HEK293 (cell line): Measurements from ENCODE around the gene LSM14B.

ENCODE experiments used
- CTCF ChIA-PET: fragments of 350-600 bp; formaldehyde crosslinking; extraction: SDS; loops from one replicate; lab custom pipeline; 2021; ENCODE audit warnings: antibody characterized with exemption; lab: Yijun Ruan, JAX
- POLR2A ChIA-PET: fragments of 300-600 bp; formaldehyde crosslinking; extraction: SDS; loops from one replicate; lab custom pipeline; 2020; ENCODE audit warnings: antibody characterized with exemption, inconsistent platforms; lab: Yijun Ruan, JAX
- H3K27ac ChIP-seq: fragments of 200-500 bp; sonication (Bioruptor generic); 2 replicates; pipeline ENCODE4 v1.5.1; 2014; ENCODE audit warnings: low read depth, low read length, control low read depth, inconsistent platforms; ENCODE audit errors: extremely low read depth
- H3K36me3 ChIP-seq, 2 experiments: fragments of 200-500 bp in 1 of 2; sonication (Bioruptor generic) in 1 of 2; 1 replicate in 1 of 2; 2 replicates in 1 of 2; pipeline ENCODE4 v1.5.1; 2014 to 2017; ENCODE audit warnings: inconsistent platforms in 2 of 2, low read length in 2 of 2; ENCODE audit not compliant: control insufficient read depth in 2 of 2, insufficient read depth in 1 of 2
- H3K4me1 ChIP-seq: fragments of 200-500 bp; sonication (Bioruptor generic); 2 replicates; pipeline ENCODE4 v1.5.1; 2014; ENCODE audit warnings: mild to moderate bottlenecking, low read length, inconsistent platforms; ENCODE audit not compliant: control insufficient read depth, insufficient read depth
- H3K4me3 ChIP-seq: 2 replicates; pipeline ENCODE4 v1.5.1; 2011; ENCODE audit warnings: low read depth, mild to moderate bottlenecking, control low read depth, low read length, moderate library complexity
- H3K9me3 ChIP-seq: fragments of 200-500 bp; sonication (Bioruptor generic); 2 replicates; pipeline ENCODE4 v1.5.1; 2014; ENCODE audit warnings: low read depth, low read length, inconsistent platforms; ENCODE audit not compliant: control insufficient read depth, insufficient read depth
- BCL11A ChIP-seq: fragments of 450-650 bp; formaldehyde crosslinking; IDR thresholded peaks from 2 replicates; pipeline ENCODE4 v1.5.1; 2016; ENCODE audit warnings: low read depth, missing biosample characterization, missing genetic modification characterization
- HOXA7 ChIP-seq: sonication (generic); formaldehyde crosslinking; IDR thresholded peaks from 2 replicates; pipeline ENCODE4 v1.8.1; 2022; ENCODE audit warnings: missing genetic modification reagents, borderline replicate concordance
- SP2 ChIP-seq: fragments of 450-650 bp; formaldehyde crosslinking; IDR thresholded peaks from 2 replicates; pipeline ENCODE4 v1.5.1; 2016; ENCODE audit warnings: missing biosample characterization, missing genetic modification characterization
- ZBTB17 ChIP-seq: fragments of 450-650 bp; formaldehyde crosslinking; IDR thresholded peaks from 2 replicates; pipeline ENCODE4 v1.5.1; 2016; ENCODE audit warnings: missing biosample characterization, missing genetic modification characterization
- ZBTB7A ChIP-seq: fragments of 450-650 bp; formaldehyde crosslinking; IDR thresholded peaks from 2 replicates; pipeline ENCODE4 v1.5.1; 2016; ENCODE audit warnings: low read depth, missing biosample characterization, missing genetic modification characterization
- ZIC2 ChIP-seq: fragments of 450-650 bp; formaldehyde crosslinking; IDR thresholded peaks from 2 replicates; pipeline ENCODE4 v1.5.1; 2016; ENCODE audit warnings: missing biosample characterization, missing genetic modification characterization
- ZNF202 ChIP-seq: fragments of 450-650 bp; formaldehyde crosslinking; IDR thresholded peaks from 2 replicates; pipeline ENCODE4 v1.5.1; 2016; ENCODE audit warnings: missing biosample characterization, missing genetic modification characterization, borderline replicate concordance
- ZNF214 ChIP-seq: fragments of 450-650 bp; formaldehyde crosslinking; IDR thresholded peaks from 2 replicates; pipeline ENCODE4 v1.5.1; 2017; ENCODE audit warnings: missing biosample characterization, mild to moderate bottlenecking, missing genetic modification characterization, borderline replicate concordance
- ZNF248 ChIP-seq: fragments of 450-650 bp; formaldehyde crosslinking; IDR thresholded peaks from 2 replicates; pipeline ENCODE4 v1.5.1; 2017; ENCODE audit warnings: missing biosample characterization, missing genetic modification characterization
- ZNF274 ChIP-seq, 2 experiments: fragments of 200-500 bp in 1 of 2; fragments of 450-650 bp in 1 of 2; sonication (Bioruptor generic) in 1 of 2; formaldehyde crosslinking in 1 of 2; IDR thresholded peaks; 2 replicates each; pipeline versions ENCODE4 v1.5.1 to v1.6.1; 2014 to 2016; ENCODE audit warnings: borderline replicate concordance in 1 of 2, inconsistent platforms in 1 of 2, low read length in 1 of 2, missing biosample characterization in 1 of 2, missing genetic modification characterization in 1 of 2
- ZNF311 ChIP-seq: fragments of 450-650 bp; formaldehyde crosslinking; IDR thresholded peaks from 2 replicates; pipeline ENCODE4 v1.5.1; 2017; ENCODE audit warnings: missing biosample characterization, missing genetic modification characterization, borderline replicate concordance
- ZNF366 ChIP-seq: fragments of 450-650 bp; formaldehyde crosslinking; conservative IDR thresholded peaks from 2 replicates; pipeline ENCODE4 v1.5.1; 2016; ENCODE audit warnings: missing biosample characterization, missing genetic modification characterization
- ZNF416 ChIP-seq: fragments of 450-650 bp; formaldehyde crosslinking; IDR thresholded peaks from 2 replicates; pipeline ENCODE4 v1.5.1; 2016; ENCODE audit warnings: missing biosample characterization, missing genetic modification characterization
- ZNF558 ChIP-seq: fragments of 450-650 bp; formaldehyde crosslinking; IDR thresholded peaks from 2 replicates; pipeline ENCODE4 v1.5.1; 2016; ENCODE audit warnings: missing biosample characterization, missing genetic modification characterization
- ZNF560 ChIP-seq: fragments of 450-650 bp; formaldehyde crosslinking; IDR thresholded peaks from 2 replicates; pipeline ENCODE4 v1.5.1; 2017; ENCODE audit warnings: missing biosample characterization, missing genetic modification characterization, borderline replicate concordance
- ZNF621 ChIP-seq: fragments of 450-650 bp; formaldehyde crosslinking; IDR thresholded peaks from 2 replicates; pipeline ENCODE4 v1.5.1; 2017; ENCODE audit warnings: missing biosample characterization, missing genetic modification characterization
- ZNF624 ChIP-seq: fragments of 450-650 bp; formaldehyde crosslinking; IDR thresholded peaks from 2 replicates; pipeline ENCODE4 v1.5.1; 2017; ENCODE audit warnings: missing biosample characterization, missing genetic modification characterization
- ZNF701 ChIP-seq: fragments of 450-650 bp; formaldehyde crosslinking; IDR thresholded peaks from 2 replicates; pipeline ENCODE4 v1.5.1; 2016; ENCODE audit warnings: missing biosample characterization, missing genetic modification characterization
- ZNF707 ChIP-seq: fragments of 450-650 bp; formaldehyde crosslinking; IDR thresholded peaks from 2 replicates; pipeline ENCODE4 v1.5.1; 2016; ENCODE audit warnings: missing biosample characterization, missing genetic modification characterization
- ZNF791 ChIP-seq: fragments of 450-650 bp; formaldehyde crosslinking; IDR thresholded peaks from 2 replicates; pipeline ENCODE4 v1.5.1; 2016; ENCODE audit warnings: missing biosample characterization, missing genetic modification characterization
- ZNF837 ChIP-seq: fragments of 450-650 bp; formaldehyde crosslinking; IDR thresholded peaks from 2 replicates; pipeline ENCODE4 v1.5.1; 2016; ENCODE audit warnings: missing biosample characterization, missing genetic modification characterization
- TF ChIP-seq, protein P1 (sequence below): fragments of 450-650 bp; IDR thresholded peaks from 2 replicates; pipeline ENCODE4 v1.5.1; 2018; ENCODE audit warnings: missing biosample characterization, missing genetic modification characterization
- TF ChIP-seq, protein P2 (sequence below): fragments of 450-650 bp; formaldehyde crosslinking; IDR thresholded peaks from 2 replicates; pipeline ENCODE4 v1.5.1; 2016; ENCODE audit warnings: missing biosample characterization, missing genetic modification characterization, low read depth
- TF ChIP-seq, protein P3 (sequence below): fragments of 450-650 bp; formaldehyde crosslinking; conservative IDR thresholded peaks from 2 replicates; pipeline ENCODE4 v1.5.1; 2016; ENCODE audit warnings: low read depth, missing biosample characterization, missing genetic modification characterization
- TF ChIP-seq, protein P4 (sequence below): fragments of 450-650 bp; formaldehyde crosslinking; IDR thresholded peaks from 2 replicates; pipeline ENCODE4 v1.5.1; 2016; ENCODE audit warnings: missing biosample characterization, missing genetic modification characterization

The LSM14B gene

DNA sequence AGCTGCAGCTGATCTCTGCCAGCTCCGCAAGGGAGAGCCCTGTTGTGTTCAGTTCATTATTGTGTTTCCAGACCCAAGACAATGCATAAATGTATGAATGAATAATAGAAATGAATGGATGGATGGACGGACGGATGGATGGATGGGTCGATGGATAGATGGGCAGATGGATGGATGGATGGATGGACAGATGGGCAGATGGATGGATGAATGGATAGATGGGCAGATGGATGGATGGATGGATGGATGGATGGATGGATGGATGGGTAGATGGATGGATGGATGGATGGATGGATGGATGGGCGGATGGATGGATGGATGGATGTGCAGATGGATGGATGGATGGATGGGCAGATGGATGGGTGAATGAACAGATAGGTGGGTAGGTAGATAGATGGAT, 16.7 kb upstream of the LSM14B start:
- Histone ChIP-seq H3K27ac (no peak overlapping the region), H3K4me1 (no peaks in the 10 kb centered on the region), H3K4me3 (no peak overlapping the region), H3K9me3 (no peaks in the 10 kb centered on the region), H3K36me3 (no peaks in the 10 kb centered on the region)
- TF ChIP-seq ZBTB17 (peak; percentile 87), ZNF248 (tag by site-specific recombination) (no peak), ZNF366 (peak; percentile 97)
- CTCF ChIA-PET = no interaction called here
- POLR2A ChIA-PET = interaction anchor here (0.5 to 1.8 kb wide), 2 partner anchors 11 to 16 kb away, joined by 3 to 7 read pairs; no protein-coding TSS in a partner anchor

DNA sequence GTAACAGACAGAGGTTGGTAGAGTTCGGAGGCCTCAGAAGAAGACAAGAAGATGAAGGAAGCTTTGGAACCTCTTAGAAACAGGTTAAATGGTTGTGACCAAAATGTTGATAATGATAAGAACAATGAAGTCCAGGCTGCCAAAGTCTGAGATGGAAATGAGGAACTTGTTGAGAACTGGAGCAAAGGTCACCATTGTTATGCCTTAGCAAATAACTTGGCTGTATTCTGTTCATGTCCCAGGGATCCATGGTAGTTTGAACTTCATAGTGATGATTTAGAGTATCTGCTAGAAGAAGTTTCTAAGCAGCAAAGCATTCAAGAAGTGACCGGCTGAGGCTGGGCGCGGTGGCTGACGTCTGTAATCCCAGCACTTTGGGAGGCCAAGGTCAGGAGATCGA, 11.1 kb upstream of the LSM14B start:
- Histone ChIP-seq H3K27ac (no peak overlapping the region), H3K4me1 (no peaks in the 10 kb centered on the region), H3K4me3 (no peak overlapping the region), H3K9me3 (no peaks in the 10 kb centered on the region), H3K36me3 (no peaks in the 10 kb centered on the region)
- ChIA-PET POLR2A (no interaction called here), CTCF (interaction anchor here (1.1 kb wide), 1 partner anchor 24 kb away, joined by 4 read pairs; no protein-coding TSS in a partner anchor)
- TF ChIP-seq ZNF791 (tag by site-specific recombination) = no peak
- TF ChIP-seq, protein P1, sequence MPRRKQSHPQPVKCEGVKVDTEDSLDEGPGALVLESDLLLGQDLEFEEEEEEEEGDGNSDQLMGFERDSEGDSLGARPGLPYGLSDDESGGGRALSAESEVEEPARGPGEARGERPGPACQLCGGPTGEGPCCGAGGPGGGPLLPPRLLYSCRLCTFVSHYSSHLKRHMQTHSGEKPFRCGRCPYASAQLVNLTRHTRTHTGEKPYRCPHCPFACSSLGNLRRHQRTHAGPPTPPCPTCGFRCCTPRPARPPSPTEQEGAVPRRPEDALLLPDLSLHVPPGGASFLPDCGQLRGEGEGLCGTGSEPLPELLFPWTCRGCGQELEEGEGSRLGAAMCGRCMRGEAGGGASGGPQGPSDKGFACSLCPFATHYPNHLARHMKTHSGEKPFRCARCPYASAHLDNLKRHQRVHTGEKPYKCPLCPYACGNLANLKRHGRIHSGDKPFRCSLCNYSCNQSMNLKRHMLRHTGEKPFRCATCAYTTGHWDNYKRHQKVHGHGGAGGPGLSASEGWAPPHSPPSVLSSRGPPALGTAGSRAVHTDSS (tag by site-specific recombination) = no peak
- TF ChIP-seq ZIC2 = no peak
- TF ChIP-seq HOXA7 = no peak

DNA sequence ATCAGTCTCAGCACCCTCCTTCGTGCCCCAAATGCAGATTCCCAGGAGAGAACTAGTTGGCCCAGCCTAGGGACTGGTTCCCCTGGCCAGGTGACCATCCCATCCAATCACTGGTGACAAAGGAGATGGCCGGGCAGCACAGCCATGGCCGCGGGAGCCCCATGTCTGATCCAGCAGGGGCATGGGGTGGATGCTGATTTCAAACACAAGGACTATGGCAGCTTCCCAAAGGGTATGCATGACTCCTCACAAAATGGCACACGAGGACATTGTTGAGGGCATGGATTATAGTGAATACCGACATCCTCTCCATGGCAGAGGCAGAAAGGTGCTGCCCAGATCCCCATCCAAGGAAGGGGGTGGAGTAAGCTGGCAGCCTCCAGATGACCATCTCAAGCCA, 9.9 kb upstream of the LSM14B start:
- Histone ChIP-seq H3K27ac (no peak overlapping the region), H3K9me3 (no peaks in the 10 kb centered on the region), H3K4me1 (no peaks in the 10 kb centered on the region), H3K36me3 (no peaks in the 10 kb centered on the region), H3K4me3 (no peak overlapping the region)
- CTCF ChIA-PET = interaction anchor here (1.1 to 1.6 kb wide), 2 partner anchors 23 to 25 kb away, joined by 3 to 4 read pairs; no protein-coding TSS in a partner anchor
- TF ChIP-seq ZNF560 (tag by site-specific recombination) (no peak), ZBTB7A (tag by site-specific recombination) (no peak), ZNF707 (tag by site-specific recombination) (no peak), ZNF202 (tag by site-specific recombination) (no peak), ZNF311 (tag by site-specific recombination) (no peak), ZNF701 (tag by site-specific recombination) (no peak), ZNF214 (no peak), ZNF624 (tag by site-specific recombination) (no peak), BCL11A (tag by site-specific recombination) (no peak), ZNF558 (tag by site-specific recombination) (no peak), ZNF274 (IDR thresholded peaks at IDR 0.05; ENCODE audit: low read length) (no peak), ZNF274 (tag by site-specific recombination; IDR thresholded peaks at IDR 0.05; ENCODE audit: borderline replicate concordance) (no peak; the same call in 1 of the 2 replicates), ZNF416 (no peak), ZNF837 (tag by site-specific recombination) (no peak), SP2 (tag by site-specific recombination) (no peak), ZNF621 (tag by site-specific recombination) (no peak)
- TF ChIP-seq, protein P2, sequence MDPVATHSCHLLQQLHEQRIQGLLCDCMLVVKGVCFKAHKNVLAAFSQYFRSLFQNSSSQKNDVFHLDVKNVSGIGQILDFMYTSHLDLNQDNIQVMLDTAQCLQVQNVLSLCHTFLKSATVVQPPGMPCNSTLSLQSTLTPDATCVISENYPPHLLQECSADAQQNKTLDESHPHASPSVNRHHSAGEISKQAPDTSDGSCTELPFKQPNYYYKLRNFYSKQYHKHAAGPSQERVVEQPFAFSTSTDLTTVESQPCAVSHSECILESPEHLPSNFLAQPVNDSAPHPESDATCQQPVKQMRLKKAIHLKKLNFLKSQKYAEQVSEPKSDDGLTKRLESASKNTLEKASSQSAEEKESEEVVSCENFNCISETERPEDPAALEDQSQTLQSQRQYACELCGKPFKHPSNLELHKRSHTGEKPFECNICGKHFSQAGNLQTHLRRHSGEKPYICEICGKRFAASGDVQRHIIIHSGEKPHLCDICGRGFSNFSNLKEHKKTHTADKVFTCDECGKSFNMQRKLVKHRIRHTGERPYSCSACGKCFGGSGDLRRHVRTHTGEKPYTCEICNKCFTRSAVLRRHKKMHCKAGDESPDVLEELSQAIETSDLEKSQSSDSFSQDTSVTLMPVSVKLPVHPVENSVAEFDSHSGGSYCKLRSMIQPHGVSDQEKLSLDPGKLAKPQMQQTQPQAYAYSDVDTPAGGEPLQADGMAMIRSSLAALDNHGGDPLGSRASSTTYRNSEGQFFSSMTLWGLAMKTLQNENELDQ (tag by site-specific recombination) = no peak
- TF ChIP-seq, protein P3, sequence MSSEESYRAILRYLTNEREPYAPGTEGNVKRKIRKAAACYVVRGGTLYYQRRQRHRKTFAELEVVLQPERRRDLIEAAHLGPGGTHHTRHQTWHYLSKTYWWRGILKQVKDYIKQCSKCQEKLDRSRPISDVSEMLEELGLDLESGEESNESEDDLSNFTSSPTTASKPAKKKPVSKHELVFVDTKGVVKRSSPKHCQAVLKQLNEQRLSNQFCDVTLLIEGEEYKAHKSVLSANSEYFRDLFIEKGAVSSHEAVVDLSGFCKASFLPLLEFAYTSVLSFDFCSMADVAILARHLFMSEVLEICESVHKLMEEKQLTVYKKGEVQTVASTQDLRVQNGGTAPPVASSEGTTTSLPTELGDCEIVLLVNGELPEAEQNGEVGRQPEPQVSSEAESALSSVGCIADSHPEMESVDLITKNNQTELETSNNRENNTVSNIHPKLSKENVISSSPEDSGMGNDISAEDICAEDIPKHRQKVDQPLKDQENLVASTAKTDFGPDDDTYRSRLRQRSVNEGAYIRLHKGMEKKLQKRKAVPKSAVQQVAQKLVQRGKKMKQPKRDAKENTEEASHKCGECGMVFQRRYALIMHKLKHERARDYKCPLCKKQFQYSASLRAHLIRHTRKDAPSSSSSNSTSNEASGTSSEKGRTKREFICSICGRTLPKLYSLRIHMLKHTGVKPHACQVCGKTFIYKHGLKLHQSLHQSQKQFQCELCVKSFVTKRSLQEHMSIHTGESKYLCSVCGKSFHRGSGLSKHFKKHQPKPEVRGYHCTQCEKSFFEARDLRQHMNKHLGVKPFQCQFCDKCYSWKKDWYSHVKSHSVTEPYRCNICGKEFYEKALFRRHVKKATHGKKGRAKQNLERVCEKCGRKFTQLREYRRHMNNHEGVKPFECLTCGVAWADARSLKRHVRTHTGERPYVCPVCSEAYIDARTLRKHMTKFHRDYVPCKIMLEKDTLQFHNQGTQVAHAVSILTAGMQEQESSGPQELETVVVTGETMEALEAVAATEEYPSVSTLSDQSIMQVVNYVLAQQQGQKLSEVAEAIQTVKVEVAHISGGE (tag by site-specific recombination) = no peak
- TF ChIP-seq, protein P4, sequence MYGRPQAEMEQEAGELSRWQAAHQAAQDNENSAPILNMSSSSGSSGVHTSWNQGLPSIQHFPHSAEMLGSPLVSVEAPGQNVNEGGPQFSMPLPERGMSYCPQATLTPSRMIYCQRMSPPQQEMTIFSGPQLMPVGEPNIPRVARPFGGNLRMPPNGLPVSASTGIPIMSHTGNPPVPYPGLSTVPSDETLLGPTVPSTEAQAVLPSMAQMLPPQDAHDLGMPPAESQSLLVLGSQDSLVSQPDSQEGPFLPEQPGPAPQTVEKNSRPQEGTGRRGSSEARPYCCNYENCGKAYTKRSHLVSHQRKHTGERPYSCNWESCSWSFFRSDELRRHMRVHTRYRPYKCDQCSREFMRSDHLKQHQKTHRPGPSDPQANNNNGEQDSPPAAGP (tag by site-specific recombination) = no peak
- POLR2A ChIA-PET = no interaction called here
